CD4-positive, alpha-beta T cell treated with Interleukin-12 subunit alpha and Interleukin-12 subunit beta, for 1 hour (primary cell): ENCODE results near the gene CTTN.

Experiments used
- DNase-seq: peaks from one replicate; pipeline ENCODE4 v3.0.0-alpha.2; 2020

Gene CTTN

DNA sequence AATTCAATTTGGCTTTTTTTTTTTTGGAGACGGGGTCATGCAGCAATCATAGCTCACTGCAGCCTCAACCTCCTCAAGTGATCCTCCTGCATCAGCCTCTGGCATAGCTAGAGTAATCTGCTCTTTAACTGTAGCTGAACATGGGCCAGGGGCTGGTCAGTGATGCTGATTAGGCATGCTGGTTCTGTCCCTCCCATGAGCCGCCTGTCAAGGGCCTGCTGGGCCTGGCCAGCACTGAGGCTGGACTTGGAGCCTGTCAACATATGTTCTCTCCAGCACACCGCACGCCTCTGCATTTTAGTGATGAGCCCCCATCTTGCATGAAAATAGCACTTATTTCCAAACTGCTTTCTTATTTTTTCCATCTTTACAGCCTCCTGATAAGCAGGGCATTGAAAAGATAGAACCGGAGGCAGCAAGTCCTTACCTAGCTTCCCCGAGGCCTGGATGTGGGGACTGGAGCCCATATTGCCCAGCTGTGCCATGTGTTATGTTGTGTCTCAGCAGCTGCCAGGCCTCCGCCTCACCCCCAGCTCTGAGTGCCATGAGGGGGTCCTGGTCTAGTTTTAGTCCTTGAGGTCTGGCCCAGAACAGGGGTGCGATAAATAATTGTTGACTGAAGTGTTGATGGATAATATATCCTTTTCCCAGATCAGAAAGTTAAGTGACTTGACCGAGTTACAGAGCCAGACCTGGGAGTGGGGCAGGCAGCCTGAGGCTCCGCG lies 80.0 kb downstream of the CTTN start:
- DNase-seq, result no peak

- DNase-seq, result no peak
Observed at GRCh38 chr11:70480711-70481110, 82.4 kb downstream of the CTTN start.

GRCh38 chr11:70481625-70482528 lies 83.5 kb downstream of the CTTN start:
- DNase-seq, result no peak

DNA sequence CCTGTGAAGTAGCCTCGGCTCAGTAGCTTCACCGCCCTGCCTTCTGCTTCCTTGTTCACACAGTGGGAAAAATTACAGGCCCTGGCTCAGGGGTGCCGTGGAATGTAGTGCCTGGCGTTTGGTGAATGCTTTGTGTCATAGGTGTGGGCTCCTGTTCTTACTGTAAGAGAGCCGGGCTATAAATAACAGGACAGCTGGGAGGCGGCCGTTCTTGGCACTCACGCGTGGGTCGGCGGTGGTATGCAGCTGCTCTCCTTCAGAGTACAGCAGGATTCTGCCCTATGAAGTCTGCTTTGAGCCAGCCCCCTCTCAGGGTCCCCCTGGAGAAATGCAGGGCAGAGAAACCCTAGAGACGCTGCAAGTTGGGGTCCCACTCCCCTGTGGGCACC lies 84.2 kb downstream of the CTTN start:
- no peak for DNase-seq

DNA sequence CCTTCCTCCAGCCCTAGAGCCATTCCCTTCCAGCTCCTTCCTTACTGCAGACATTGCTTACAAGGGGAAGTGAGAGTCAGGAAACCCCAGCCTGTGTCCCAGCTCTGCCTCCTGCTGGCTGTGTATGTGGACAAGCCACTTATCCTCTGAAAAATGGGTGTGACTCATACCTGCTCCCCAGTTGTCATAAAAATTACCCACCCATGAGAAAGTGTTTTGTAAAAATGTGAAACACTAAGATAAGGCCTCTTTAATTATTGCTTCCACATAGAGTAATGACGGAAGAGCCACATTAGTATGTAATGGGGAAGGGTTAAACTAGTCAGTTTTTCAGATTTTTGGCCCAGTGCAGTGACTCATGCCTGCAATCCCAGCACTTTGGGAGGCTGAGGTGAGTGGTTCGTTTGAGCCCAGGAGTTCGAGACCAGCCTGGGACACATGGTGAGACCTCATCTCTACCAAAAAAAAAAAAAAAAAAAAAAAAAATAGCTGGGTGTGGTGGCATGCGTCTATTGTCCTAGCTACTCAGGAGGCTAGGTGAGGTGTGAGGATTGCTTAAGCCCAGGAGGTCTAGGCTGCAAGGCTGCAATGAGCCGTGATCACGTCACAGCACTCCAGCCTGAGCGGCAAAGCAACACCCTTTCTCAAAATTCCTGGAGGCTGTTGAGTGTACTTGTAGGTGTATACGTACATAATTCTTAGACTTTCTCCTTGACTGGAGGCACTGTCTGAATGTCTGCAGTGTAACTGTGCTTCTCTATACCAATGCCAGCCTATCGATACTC lies 84.9 kb downstream of the CTTN start:
- DNase-seq, result no peak

GRCh38 chr11:70483917-70484316 lies 85.6 kb downstream of the CTTN start:
- DNase-seq, result no peak

DNA sequence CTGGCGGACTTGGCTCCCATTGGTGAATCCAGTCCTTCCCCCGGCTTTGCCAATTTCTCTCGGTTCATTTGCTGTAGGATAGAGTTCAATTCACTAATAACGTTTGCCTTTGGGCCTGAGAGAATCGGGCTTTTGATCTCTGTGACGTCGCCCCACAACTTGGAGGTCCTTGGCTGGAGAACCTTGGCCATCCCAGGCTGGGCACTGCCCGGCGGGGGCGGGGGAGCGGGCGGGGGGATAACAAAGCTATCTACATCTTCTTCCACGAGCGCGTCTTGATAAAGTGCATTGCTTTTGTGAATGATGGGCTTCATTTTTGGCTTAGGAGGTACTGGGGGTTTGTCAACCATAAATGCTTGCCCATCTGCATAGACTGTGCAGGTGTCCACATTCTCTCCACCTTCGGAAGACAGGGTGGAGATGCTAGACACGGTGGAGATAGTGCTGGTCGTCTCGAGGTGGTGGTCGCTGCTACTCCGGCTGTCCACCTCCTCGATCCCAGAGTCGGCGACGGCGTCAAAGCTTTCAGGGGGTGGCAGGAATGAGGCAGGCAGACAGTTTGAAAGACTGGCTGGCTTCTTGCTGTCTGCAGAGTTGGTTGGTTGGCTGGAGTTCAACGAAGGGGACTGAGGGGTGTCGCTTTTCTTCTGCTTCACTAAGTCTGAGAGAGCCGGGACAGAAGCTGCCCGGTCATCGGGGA lies 87.1 kb downstream of the CTTN start:
- no peak for DNase-seq

- no peak for DNase-seq
Observed at GRCh38 chr11:70486026-70486415, 87.7 kb downstream of the CTTN start.
